Measurements from ENCODE around the gene CDH16. TPM values are rescaled to one million over a fixed set of nuclear protein-coding genes. Genes with fewer than 3 reads are reported as not detected.

Gene CDH16
- total RNA-seq (2014; rRNA removed; shearing (Covaris generic); ENCODE audit: low replicate concordance): not detected in 2 replicates

GRCh38 chr16:66918803-66919568 is at the start of gene CDH16:
Gene CDH16, minus strand, starts transcription at chr16:66918885. Its CDS starts 820 bp downstream, at chr16:66918065.
- H3K9me3 ChIP-seq (ENCODE audit: low read length): no peaks in the 10 kb centered on the region
- H3K9me2 ChIP-seq (replicated peaks; ENCODE audit: insufficient read depth, low read length): no peaks in the 10 kb centered on the region
- no peaks in the 10 kb centered on the region for H3K36me3 ChIP-seq (ENCODE audit: insufficient read depth, low read length)
- DNase-seq: no peak
- H3K79me2 ChIP-seq (ENCODE audit: low read length): no peaks in the 10 kb centered on the region
- H3K27ac ChIP-seq (ENCODE audit: low read length): no peak within 1 kb of the TSS
- no peaks in the 10 kb centered on the region for H3K27me3 ChIP-seq (ENCODE audit: low read length)
- H4K20me1 ChIP-seq (ENCODE audit: insufficient read depth, low read depth, low read length): no peaks in the 10 kb centered on the region
- no peak within 1 kb of the TSS for H2AFZ ChIP-seq (ENCODE audit: low read length)
- no peak within 1 kb of the TSS for H3K4me2 ChIP-seq (ENCODE audit: low read depth, low read length, poor library complexity, severe bottlenecking)
- no peak within 1 kb of the TSS for H3K9ac ChIP-seq (ENCODE audit: low read length)
- no peak within 1 kb of the TSS for H3K4me3 ChIP-seq (ENCODE audit: low read length)
- H3K4me1 ChIP-seq (ENCODE audit: low read length): no peaks in the 10 kb centered on the region

- Histone ChIP-seq H3K4me1 (ENCODE audit: low read length) (peaks cover 9% of the 10 kb centered on the region), H3K27ac (ENCODE audit: low read length) (no peak overlapping the region), H3K9ac (ENCODE audit: low read length) (no peak overlapping the region), H3K27me3 (ENCODE audit: low read length) (no peaks in the 10 kb centered on the region), H3K79me2 (ENCODE audit: low read length) (peaks cover 9% of the 10 kb centered on the region; the same call in 1 of the 2 replicates), H3K4me3 (ENCODE audit: low read length) (no peak overlapping the region), H3K36me3 (ENCODE audit: insufficient read depth, low read length) (no peaks in the 10 kb centered on the region), H2AFZ (ENCODE audit: low read length) (no peak overlapping the region), H3K9me3 (ENCODE audit: low read length) (no peaks in the 10 kb centered on the region), H4K20me1 (ENCODE audit: insufficient read depth, low read depth, low read length) (no peaks in the 10 kb centered on the region), H3K9me2 (replicated peaks; ENCODE audit: insufficient read depth, low read length) (no peaks in the 10 kb centered on the region), H3K4me2 (ENCODE audit: low read depth, low read length, poor library complexity, severe bottlenecking) (no peak overlapping the region)
- no peak for DNase-seq
Measured at GRCh38 chr16:66964049-66964448, 45.4 kb upstream of the CDH16 start.

- no peaks in the 10 kb centered on the region for H3K27me3 ChIP-seq (ENCODE audit: low read length)
- H3K79me2 ChIP-seq (ENCODE audit: low read length): peaks cover 9% of the 10 kb centered on the region; the same call in 1 of the 2 replicates
- peak; percentile 69 for DNase-seq
- H3K36me3 ChIP-seq (ENCODE audit: insufficient read depth, low read length): no peaks in the 10 kb centered on the region
- H3K4me2 ChIP-seq (ENCODE audit: low read depth, low read length, poor library complexity, severe bottlenecking): peak overlapping the region; percentile 84
- H3K4me1 ChIP-seq (ENCODE audit: low read length): peaks cover 9% of the 10 kb centered on the region
- H3K4me3 ChIP-seq (ENCODE audit: low read length): peak overlapping the region; percentile 89
- peak overlapping the region; percentile 83 for H3K9ac ChIP-seq (ENCODE audit: low read length)
- H3K9me2 ChIP-seq (replicated peaks; ENCODE audit: insufficient read depth, low read length): no peaks in the 10 kb centered on the region
- H4K20me1 ChIP-seq (ENCODE audit: insufficient read depth, low read depth, low read length): no peaks in the 10 kb centered on the region
- peak overlapping the region; percentile 69 for H3K27ac ChIP-seq (ENCODE audit: low read length)
- no peaks in the 10 kb centered on the region for H3K9me3 ChIP-seq (ENCODE audit: low read length)
- peak overlapping the region; percentile 84; the same call in 1 of the 2 replicates for H2AFZ ChIP-seq (ENCODE audit: low read length)
Measured at GRCh38 chr16:66961914-66962313, 43.2 kb upstream of the CDH16 start.

DNA sequence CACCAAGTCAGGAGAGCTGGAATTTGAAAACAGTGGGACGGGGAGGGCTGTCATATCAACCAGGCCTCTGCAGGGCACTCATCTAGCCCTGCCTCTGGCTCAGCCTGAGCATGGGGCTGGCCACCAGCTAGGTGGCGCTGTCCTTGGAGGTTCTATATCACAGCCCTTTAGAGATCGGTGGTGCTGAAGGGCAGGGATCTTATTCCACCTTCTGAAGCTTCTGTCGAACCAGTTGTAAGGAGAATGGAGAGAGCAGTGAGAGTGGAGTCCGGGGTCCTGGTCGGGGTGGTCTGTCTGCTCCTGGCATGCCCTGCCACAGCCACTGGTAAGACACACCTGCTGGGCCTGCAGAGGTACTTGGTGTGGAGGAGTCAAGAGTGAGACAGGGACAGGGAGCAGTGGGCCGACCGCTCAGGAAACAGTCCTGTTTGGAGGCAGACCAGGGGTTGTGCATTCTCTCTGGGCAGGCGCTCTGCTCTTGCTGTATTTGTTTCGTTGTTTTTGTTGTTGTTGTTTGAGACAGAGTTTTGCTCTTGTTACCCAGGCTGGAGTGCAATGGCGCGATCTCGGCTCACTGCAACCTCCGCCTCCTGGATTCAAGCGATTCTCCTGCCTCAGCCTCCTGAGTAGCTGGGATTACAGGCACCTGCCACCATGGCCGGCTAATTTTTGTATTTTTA is 42.5 kb upstream of the CDH16 start, which contains the start of gene CES3:
TSS of gene CES3 (plus strand) at position 202 of the 680 bp plus-strand sequence. CDS start at position 244, 42 bp downstream.
- Histone ChIP-seq H3K27ac (ENCODE audit: low read length) (peak within 1 kb of the TSS; percentile 69), H3K4me3 (ENCODE audit: low read length) (peak within 1 kb of the TSS; percentile 89), H3K9me3 (ENCODE audit: low read length) (no peaks in the 10 kb centered on the region), H3K9ac (ENCODE audit: low read length) (peak within 1 kb of the TSS; percentile 83), H4K20me1 (ENCODE audit: insufficient read depth, low read depth, low read length) (no peaks in the 10 kb centered on the region), H3K4me1 (ENCODE audit: low read length) (peaks cover 9% of the 10 kb centered on the region), H3K36me3 (ENCODE audit: insufficient read depth, low read length) (no peaks in the 10 kb centered on the region), H3K9me2 (replicated peaks; ENCODE audit: insufficient read depth, low read length) (no peaks in the 10 kb centered on the region), H3K4me2 (ENCODE audit: low read depth, low read length, poor library complexity, severe bottlenecking) (peak within 1 kb of the TSS; percentile 84), H3K79me2 (ENCODE audit: low read length) (peaks cover 9% of the 10 kb centered on the region; the same call in 1 of the 2 replicates), H2AFZ (ENCODE audit: low read length) (peak within 1 kb of the TSS; percentile 92; the same call in 1 of the 2 replicates), H3K27me3 (ENCODE audit: low read length) (no peaks in the 10 kb centered on the region)
- DNase-seq: peak; percentile 94

DNA sequence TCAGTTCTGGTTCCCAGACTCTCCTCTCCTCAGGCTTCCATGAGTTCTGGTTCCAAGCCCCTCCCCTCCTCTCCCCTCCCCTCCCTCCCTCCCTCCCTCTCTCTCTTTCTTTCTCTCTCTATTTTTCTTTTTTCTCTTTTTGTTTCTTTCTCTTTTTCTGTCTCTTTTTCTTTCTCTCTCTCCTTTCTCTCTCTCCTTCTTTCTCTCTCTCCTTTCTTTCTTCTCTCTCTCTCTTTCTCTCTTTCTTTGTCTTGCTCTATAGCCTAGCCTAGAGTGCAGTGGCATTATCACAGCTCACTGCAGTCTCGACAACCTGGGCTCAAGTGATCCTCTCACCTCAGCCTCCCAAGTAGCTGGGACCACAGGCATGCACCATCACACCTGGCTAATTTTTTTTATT is 41.6 kb upstream of the CDH16 start:
- Histone ChIP-seq H3K4me3 (ENCODE audit: low read length) (no peak overlapping the region), H2AFZ (ENCODE audit: low read length) (no peak overlapping the region), H3K36me3 (ENCODE audit: insufficient read depth, low read length) (no peaks in the 10 kb centered on the region), H3K9me3 (ENCODE audit: low read length) (no peaks in the 10 kb centered on the region), H3K79me2 (ENCODE audit: low read length) (peaks cover 9% of the 10 kb centered on the region; the same call in 1 of the 2 replicates), H3K9ac (ENCODE audit: low read length) (no peak overlapping the region), H3K27ac (ENCODE audit: low read length) (no peak overlapping the region), H3K9me2 (replicated peaks; ENCODE audit: insufficient read depth, low read length) (no peaks in the 10 kb centered on the region), H3K4me2 (ENCODE audit: low read depth, low read length, poor library complexity, severe bottlenecking) (no peak overlapping the region), H4K20me1 (ENCODE audit: insufficient read depth, low read depth, low read length) (no peaks in the 10 kb centered on the region), H3K4me1 (ENCODE audit: low read length) (peaks cover 9% of the 10 kb centered on the region), H3K27me3 (ENCODE audit: low read length) (no peaks in the 10 kb centered on the region)
- DNase-seq: no peak

DNA sequence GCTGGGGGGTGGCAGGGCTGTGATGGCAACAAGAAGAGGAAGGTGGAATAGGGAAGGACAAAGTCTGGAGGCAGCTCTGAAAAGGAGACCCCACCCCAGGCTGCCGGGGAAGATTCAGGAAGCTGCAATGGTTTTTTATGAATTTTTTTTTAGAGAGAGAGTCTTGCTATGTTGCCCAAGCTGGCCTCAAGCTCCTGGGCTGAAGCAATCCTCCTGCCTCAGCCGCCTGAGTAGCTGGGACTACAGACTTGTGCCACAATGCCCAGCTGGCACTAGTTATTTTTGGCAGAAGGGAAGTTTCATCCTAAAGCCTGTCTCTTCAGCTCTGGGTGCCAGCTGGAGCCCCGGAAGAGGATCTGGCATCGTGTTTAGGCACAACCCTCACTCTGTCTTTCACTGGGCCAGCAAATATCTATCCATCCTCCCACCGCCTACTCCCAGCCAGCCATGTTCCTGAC is 41.0 kb upstream of the CDH16 start:
- Histone ChIP-seq H3K9me2 (replicated peaks; ENCODE audit: insufficient read depth, low read length) (no peaks in the 10 kb centered on the region), H3K9me3 (ENCODE audit: low read length) (no peaks in the 10 kb centered on the region), H3K36me3 (ENCODE audit: insufficient read depth, low read length) (no peaks in the 10 kb centered on the region), H3K4me1 (ENCODE audit: low read length) (peaks cover 9% of the 10 kb centered on the region), H3K27me3 (ENCODE audit: low read length) (no peaks in the 10 kb centered on the region), H2AFZ (ENCODE audit: low read length) (no peak overlapping the region), H3K4me3 (ENCODE audit: low read length) (no peak overlapping the region), H3K27ac (ENCODE audit: low read length) (no peak overlapping the region), H3K79me2 (ENCODE audit: low read length) (peaks cover 9% of the 10 kb centered on the region; the same call in 1 of the 2 replicates), H4K20me1 (ENCODE audit: insufficient read depth, low read depth, low read length) (no peaks in the 10 kb centered on the region), H3K4me2 (ENCODE audit: low read depth, low read length, poor library complexity, severe bottlenecking) (no peak overlapping the region), H3K9ac (ENCODE audit: low read length) (no peak overlapping the region)
- DNase-seq: no peak

GRCh38 chr16:66958857-66959703 is 40.4 kb upstream of the CDH16 start:
- no peak for DNase-seq
- no peaks in the 10 kb centered on the region for H3K9me2 ChIP-seq (replicated peaks; ENCODE audit: insufficient read depth, low read length)
- H4K20me1 ChIP-seq (ENCODE audit: insufficient read depth, low read depth, low read length): no peaks in the 10 kb centered on the region
- H3K4me3 ChIP-seq (ENCODE audit: low read length): no peak overlapping the region
- peaks cover 9% of the 10 kb centered on the region for H3K4me1 ChIP-seq (ENCODE audit: low read length)
- peaks cover 9% of the 10 kb centered on the region; the same call in 1 of the 2 replicates for H3K79me2 ChIP-seq (ENCODE audit: low read length)
- H3K27ac ChIP-seq (ENCODE audit: low read length): no peak overlapping the region
- H3K9me3 ChIP-seq (ENCODE audit: low read length): no peaks in the 10 kb centered on the region
- no peak overlapping the region for H3K4me2 ChIP-seq (ENCODE audit: low read depth, low read length, poor library complexity, severe bottlenecking)
- no peak overlapping the region for H2AFZ ChIP-seq (ENCODE audit: low read length)
- no peaks in the 10 kb centered on the region for H3K27me3 ChIP-seq (ENCODE audit: low read length)
- H3K36me3 ChIP-seq (ENCODE audit: insufficient read depth, low read length): no peaks in the 10 kb centered on the region
- no peak overlapping the region for H3K9ac ChIP-seq (ENCODE audit: low read length)
